D341Med (cell line): ENCODE results near the gene MORN4.
"Not testable (repeated sequence)": the region's sequence is repeated elsewhere in the genome, so short reads cannot be mapped to it uniquely, and the experiment has no call there.

ENCODE experiments used
- DNase-seq: peaks from one replicate; pipeline ENCODE4 v3.0.0; 2012; ENCODE audit warnings: low spot score

The MORN4 gene

DNA sequence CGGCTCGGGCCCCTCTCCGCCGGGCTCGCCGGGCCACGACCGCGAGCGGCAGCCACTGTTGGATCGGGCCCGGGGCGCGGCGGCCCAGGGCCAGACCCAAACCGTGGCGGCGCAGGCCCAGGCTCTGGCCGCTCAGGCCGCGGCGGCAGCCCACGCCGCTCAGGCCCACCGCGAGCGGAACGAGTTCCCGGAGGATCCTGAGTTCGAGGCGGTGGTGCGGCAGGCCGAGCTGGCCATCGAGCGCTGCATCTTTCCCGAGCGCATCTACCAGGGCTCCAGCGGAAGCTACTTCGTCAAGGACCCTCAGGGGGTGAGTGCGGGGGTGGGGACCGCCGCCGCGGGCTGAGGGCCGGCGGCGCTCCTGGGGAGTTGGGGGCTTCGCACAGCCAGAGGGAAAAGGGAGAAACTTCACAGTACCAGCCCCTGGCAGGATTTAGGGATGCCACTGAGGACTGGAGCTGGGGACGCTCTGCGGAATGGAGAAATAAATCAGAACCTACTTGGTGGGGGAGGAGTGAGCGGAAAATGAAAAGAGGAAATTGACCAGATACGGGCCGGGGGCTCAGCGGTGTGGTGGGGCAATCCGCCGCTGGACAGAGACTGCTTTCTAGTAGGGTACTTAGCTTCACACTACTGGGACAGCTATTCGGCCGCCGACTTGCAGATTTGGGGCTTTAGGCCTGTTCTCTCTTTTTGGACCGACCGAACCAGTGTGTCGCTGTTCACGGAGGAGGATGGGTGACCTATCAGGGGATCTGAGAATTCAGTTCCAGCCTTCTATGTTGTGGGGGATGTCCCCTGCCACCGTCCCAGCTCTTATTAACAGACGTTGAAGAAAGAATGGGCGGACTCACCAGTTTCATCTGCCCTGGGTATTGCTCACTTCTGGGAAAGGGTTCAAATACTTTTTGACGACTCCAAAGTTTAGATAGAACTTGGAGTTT, 7.8 kb upstream of the MORN4 start:
- DNase-seq, result no peak

DNA sequence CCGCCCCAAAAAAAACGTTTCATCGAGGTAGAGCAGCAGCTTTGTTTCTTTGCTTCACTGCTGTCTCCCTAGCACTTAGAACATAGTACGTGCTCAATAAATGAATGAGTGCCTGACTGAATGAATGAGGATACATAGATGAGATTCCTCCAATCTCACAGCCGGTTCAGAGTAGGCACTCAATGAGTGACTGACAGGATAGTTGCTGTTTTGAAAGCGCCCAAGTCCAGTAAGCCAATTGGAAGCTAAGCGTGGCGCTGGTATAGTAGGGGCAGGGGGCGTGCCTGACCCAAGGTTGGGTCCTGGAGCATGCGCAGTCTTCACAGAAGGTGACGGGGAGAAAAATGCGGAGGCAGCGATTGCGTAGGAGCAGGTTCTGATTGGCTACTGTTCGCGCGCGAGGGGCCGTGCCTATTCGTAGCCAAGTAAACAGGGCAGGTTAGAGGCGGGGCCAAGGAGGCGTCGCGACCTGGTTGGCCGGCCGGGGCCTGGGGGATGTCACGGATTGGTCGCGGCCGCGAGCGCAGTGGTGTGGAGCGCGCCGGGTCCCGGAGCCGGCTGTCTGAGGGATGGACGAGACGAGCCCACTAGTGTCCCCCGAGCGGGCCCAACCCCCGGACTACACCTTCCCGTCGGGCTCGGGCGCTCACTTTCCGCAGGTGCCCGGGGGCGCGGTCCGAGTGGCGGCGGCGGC, 7.0 kb upstream of the MORN4 start, which contains the start of gene PI4K2A:
TSS of gene PI4K2A (plus strand) at position 498 of the 694 bp plus-strand sequence. CDS start at position 570, 72 bp downstream.
- peak; percentile 92 for DNase-seq

DNA sequence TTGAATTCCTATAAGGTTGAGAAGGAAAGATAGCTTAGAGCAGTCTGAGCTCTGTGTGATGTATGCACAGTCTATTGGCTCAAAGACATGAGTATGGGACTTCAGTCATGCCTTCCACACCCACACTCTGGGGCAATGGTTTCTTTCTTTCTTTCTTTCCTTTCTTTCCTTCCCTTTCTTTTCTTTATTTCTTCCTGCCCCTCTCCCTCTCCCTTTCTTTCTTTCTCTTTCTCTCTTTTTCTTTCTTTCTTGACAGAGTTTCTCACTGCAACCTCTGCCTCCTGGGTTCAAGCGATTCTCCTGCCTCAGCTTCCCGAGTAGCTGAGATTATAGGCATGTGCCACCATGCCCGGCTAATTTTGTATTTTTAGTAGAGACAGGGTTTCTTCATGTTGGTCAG, 5.8 kb upstream of the MORN4 start:
- DNase-seq, result not testable (repeated sequence)

DNA sequence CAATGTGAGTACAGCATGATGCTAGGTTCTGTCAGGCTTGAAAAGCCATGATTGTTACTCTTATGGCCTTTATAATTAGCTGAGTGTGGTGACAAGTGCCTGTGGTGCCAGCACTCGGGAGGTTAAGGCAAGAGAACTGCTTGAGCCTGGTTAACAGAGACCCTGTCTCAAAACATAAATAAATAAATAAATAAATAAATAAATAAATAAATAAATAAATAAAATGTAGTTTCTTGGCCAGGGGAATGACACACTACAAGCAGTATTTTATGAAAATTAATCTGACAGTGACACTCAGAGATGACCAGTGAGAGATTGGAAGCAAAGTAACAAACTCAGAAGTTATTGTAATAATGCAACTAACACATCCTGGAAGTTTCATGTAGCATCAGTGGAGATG, 2.3 kb upstream of the MORN4 start:
- no peak for DNase-seq

DNA sequence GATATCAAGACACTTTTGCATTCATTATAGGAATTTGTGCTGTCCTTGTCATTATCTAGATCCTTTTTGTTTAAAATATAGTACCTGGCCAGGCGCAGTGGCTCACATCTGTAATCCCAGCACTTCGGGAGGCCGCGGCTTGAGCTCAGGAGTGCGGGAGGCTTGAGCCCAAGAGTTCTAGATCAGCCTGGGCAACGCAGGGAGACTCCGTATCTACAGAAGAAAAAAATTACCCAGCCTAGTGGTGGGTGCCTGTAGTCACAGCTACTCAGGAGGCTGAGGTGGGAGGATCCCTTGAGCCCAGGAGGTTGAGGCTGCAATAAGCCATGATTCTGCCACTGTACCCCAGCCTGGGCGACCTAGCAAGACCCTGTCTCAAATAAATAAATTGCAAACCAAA, 621 bp upstream of the MORN4 start:
- DNase-seq, result no peak

DNA sequence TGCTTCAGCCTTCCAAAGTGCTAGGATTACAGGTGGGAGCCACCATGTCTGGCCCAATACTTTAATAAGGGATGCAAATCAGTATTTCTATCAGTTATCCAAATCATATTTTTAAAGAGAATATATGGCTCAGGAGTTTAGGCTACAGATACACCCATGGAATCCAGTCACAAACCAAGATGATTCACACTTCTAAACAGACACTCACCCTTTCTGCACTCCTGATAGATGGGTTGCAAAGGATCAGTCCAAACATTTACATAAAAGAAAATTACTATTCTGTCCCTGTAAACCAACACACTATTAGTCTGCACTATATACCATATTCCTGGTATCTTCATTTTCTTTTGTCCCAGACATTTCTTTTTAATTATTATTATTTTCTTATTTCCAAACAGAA, 2.2 kb downstream of the MORN4 start:
- no peak for DNase-seq

DNA sequence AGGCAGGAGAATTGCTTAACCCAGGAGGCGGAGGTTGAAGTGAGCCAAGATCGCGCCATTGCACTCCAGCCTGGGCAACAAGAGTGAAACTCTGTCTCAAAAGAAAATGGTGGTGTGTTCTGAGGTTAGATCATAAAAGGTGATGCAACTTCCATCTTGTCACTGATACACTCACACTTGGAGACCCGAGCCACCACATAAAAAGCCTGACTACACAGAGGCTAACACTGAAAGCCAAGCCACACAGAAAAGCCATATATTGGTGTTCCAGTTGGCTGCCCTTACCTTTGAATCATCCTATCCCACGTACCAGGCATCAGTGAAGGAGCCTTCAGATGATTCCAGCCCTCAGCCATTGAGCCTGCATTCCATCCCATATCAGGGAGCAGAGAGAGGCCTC, 4.0 kb downstream of the MORN4 start:
- DNase-seq, result no peak

DNA sequence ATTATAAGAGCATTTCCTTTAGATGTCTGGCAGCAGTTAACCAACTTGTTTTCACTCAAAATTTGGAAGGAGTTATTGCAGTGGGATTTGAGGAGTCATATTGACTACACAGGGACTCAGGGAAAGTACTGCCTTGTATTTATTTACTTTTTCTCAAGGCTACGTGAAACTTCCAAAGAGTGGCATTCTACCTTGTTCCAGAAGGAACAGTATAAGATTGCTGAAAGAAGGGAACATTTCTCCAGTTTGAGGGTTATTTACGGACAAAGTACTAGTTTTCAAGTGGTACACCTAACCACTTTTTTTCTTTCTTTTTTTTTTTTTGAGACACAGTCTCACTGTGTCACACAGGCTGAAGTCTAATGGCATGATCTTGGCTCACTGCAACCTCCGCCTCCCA, 5.1 kb downstream of the MORN4 start:
- DNase-seq, result no peak

DNA sequence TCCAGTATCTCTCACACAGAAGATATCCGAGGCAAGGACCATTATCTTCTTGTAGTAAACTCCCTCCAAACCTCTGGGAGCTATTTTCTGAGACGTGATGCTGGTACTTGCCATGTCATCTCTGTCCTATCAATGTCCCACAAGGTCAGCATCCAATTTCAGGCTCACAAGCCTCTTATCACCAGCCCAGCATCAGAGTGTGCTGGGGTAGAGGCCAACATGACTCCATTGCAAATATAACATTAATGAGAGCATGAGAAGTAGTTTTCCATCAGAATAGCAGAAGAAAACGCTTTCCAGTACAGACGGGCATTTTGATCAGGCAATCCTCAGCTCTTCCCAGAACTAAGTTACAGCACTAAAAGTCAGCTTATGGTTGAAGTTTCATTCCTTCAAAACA, 5.6 kb downstream of the MORN4 start:
- no peak for DNase-seq

DNA sequence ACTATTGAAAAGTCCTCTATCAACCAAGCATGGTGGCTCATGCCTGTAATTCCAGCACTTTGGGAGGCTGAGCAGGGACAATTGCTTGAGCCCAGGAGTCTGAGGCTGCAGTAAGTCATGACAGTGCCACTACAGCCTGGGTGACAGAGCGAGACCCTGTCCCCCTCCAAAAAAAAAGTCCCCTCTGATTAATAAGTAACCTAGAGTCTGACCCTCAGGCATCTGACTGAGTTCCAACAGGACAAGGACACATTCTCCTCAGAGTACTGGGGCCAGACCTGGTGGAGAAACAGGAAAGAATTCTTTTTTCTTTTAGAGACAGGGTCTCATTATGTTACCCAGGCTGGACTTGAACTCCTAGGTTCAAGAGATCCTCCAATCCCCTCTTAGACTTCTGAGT, 10.0 kb downstream of the MORN4 start:
- DNase-seq, result no peak

DNA sequence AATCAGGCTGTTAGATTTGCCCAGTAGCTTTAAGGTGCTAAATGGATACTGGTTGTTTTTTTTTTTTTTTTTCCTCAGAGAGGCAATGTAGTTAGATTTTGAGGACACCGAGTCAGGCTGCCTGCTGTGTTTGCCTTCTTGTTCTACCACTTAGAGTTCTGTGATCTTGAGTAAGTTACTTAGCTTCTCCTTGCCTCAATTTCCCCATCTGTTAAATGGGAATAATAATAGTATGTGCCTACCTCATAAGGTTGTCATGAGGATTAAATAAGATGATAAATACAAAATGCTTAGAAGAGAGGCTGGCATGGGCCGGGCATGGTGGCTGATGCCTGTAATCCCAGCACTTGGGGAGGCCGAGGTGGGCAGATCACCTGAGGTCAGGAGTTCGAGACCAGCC, 14.6 kb downstream of the MORN4 start:
- DNase-seq, result no peak

DNA sequence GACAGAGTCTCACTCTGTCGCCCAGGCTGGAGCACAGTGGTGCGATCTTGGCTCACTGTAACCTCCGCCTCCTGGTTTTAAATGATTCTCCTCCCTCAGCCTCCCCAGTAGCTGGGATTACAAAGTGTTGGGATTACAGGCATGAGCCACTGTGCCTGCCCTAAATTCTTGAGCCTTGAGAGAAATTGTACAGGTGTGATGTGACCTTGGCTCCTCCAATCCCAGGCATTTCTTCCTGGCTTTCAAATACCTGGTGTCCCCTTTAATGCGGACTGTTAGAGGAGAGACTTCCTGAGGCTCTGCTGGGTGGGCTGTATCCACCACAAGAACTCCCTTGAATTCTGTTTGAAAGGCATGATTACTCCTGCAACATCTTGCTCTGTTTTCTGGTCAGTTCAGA, 15.0 kb downstream of the MORN4 start:
- no peak for DNase-seq

DNA sequence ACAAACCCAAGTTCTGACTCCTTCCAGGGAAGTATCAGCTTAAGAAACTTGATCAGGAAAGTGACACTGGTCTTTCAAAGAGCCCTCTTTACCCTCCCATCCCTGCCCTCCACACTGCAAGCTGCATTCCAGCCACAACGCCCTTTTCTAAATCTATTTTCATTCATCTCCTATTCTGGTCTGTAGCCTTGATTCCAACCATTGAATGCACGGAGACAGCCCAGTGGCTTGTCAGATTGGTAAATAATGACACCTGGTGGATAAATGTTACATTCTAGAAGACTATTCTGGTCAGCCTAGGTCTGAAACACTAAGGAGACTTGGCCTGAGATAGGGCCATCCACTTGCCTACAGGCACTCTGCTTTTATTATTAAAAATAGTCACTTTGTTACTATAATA, 20.9 kb downstream of the MORN4 start:
- DNase-seq, result no peak

DNA sequence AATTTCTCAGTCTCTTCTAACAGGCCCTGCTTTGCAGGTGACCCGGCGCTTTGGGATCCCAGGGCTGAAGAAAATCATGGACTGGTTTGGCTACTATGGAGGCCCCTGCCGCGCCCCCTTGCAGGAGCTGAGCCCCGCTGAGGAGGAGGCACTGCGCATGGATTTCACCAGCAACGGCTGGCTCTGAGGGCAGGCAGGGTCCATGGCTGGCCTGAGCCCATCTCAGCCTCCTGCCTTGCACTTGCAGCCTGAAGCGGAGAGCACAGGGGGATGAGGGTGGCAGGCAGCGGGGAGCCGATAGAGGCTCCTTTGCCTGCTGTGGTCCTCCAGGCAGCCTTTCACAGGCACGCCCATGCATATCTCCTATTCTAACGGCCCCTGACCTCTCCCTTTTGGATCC, 21.8 kb downstream of the MORN4 start:
- DNase-seq, result no peak

DNA sequence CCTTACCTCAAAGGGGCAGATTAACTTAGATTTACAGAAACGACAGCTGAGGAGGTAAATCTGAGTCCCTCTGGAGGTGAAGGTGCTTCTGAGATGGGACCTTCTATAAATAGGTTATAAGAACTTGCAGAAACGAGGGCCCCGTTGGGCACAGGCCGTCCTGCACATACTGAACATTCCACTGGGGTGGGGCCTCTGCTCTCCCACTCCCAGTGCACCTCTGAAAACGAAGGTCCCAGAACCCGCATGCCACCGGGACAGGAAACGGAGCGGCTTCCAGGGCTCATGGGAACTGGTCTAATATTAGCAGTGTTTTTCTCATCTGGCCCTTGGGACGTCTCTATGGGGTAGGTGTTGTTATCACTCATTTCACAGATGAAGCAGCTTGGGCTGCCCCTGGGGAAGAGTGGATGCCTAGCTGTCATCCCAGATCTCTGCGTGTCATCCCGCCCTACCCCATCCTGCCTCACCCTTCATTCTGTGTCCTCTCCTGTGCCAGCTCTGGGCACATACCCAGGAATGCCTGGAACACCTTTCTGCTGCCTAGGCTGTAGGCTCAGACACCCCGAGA, 24.2 kb downstream of the MORN4 start:
- DNase-seq, result no peak

DNA sequence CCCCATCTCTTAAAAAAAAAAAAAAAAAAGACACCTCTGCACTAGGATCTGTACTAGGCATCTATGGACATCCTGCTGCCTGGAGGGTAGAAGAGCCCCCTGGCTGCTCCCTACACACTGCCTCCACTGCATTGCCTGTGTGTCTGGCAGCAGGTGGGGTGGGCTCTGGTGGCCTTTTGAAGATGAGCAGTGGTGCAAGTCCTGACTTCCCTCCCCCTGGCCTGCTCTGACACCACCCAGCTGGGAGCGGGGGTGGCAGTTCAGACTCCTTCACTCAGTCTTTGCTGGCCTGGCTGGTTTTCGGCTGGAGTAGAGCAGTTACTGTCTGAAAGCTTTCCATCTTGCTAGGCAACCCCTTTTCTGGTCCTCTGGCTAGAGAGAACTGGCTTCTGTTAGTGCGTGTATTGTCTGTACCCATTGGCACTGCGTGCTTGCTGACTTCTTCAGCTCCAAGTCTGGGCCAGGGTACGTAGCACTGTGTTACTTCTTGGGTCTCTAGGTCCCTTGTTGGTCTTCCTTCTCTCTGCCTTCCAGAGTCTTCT, 26.1 kb downstream of the MORN4 start:
- no peak for DNase-seq

DNA sequence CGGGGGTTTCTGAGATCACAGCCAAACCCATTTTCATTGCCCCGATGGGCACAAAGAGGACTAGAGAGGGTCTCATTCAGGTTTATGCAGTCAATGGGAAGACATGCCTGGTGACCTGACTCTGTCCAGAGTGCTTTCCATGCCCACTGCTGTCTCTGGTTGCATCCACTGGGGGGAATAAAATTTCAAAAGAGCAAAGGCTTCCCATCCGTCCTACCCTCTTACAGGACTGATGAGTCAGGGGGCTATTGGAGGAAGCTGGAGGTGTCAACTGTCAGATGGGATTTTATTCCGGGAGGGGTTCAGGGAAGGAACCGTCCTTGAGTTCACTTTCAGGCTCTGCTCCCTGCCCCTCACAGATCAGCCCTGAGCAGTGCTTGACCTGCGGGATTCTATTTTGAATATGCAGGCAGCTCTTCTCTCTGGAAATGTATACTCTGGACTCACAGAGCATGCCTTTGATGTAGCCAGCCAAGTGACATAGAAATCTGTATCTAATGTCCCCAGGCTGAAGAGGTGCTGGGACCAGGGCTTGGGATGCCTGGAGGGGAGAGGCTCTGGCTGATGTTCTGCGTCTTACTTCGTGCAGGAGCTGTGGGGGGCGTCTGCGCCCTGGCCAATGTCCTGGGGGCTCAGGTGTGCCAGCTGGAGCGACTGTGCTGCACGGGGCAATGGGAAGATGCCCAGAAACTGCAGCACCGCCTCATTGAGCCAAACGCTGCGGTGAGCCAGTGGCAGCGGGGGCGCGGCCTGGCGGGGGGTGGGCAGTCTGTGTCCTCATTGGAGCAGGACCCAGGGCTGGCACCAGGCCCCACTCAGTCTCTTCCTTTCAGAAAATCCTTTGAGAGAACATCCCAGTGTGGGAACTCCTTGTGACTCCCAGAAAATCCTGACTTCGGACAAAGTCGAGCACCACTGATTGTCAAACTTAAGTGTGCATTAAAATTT, 31.8 kb downstream of the MORN4 start:
- no peak for DNase-seq

DNA sequence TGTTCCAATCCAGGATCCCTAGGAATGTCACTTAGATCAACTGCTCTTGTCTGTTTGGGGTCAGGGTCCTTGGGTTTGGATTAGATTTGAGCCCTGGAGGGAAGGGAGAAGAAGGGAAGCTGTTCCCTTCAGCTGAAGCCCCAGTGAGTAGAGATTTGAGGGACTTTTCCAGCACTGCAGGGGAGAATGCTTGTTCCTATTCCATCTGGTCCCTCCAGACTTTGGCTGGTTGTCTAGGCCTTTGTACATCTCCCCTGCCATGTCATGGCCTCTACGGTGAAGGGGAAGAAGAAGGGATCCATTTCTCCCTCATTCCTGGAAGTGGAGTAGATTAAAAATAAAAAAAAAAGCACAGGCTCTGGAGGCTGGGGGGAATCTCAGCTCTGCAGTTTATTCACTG, 32.7 kb downstream of the MORN4 start:
- no peak for DNase-seq

DNA sequence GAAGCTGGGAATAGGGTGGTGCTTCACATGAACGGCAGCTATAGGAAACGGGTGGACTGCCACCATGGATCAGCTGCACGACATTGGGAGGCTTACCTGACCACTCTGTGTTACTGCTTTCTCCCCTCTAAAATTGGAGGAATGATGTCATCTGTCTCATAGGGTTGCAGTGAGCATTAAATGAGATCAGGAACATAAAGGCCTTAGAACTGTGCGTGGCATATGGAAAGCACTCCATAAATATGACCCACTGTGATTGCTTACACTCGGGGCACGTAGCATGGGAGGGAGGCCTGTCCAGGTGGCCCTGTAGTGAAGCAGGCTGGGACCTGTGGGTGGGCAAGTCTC, 34.1 kb downstream of the MORN4 start:
- DNase-seq, result no peak

DNA sequence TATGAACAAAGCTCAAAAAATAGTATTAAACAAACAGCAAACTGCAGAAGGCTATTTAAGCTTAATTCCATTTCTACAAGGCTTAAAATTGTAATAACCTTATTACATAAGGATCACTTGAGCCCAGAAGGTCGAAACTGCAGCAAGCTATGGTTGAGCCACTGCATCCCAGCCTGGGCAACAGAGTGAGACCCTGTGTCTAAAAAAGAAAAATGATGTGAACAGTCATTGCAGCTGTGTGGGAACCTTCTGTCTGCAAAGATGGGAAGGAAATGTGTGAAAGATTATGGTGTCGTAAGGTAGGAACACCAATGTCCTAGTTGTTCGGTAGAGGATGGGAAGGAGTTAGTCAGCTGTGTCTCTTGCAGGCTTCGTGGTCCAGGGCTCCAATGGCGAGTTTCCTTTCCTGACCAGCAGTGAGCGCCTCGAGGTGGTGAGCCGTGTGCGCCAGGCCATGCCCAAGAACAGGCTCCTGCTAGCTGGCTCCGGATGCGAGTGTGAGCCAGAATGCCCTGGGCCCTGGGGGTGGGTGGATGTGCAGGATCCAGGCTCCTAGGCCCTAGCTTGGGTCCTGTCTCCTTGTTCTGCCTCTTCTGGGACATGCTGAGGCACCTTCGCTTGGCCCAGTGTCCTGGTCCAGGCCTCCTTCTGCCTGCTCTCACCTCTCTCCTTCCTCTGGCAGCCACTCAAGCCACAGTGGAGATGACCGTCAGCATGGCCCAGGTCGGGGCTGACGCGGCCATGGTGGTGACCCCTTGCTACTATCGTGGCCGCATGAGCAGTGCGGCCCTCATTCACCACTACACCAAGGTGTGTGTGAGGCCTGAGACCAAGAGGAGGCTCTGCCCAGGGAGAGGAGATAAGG, 34.7 kb downstream of the MORN4 start:
- DNase-seq, result no peak

DNA sequence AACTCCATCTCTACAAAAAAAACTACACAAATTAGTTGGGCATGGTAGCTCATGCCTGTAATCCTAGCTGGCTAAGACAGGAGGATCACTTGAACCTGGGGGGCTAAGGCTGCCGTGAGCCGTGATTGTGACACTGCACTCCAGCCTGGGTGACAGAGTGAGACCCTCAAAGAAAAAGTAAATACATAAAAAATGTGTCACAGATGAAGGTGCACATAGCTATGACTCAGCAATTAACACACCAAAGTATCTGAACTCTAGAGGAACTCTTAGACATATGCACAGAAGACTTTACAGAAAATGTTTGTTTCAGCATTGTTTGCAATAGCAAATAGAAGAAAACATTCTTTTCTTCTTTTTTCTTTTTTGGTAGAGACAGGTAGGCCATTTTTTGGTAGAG, 35.5 kb downstream of the MORN4 start:
- no peak for DNase-seq
